NOMO-1 treated with dmso at 0.1 percent for 144 hours (cell line): Measurements from ENCODE around the gene CHCHD6.

Experiments
- DNase-seq: peaks from one replicate; lab custom pipeline; 2025; ENCODE audit not compliant: unreplicated experiment; lab: John Stamatoyannopoulos, UW

The CHCHD6 gene

DNA sequence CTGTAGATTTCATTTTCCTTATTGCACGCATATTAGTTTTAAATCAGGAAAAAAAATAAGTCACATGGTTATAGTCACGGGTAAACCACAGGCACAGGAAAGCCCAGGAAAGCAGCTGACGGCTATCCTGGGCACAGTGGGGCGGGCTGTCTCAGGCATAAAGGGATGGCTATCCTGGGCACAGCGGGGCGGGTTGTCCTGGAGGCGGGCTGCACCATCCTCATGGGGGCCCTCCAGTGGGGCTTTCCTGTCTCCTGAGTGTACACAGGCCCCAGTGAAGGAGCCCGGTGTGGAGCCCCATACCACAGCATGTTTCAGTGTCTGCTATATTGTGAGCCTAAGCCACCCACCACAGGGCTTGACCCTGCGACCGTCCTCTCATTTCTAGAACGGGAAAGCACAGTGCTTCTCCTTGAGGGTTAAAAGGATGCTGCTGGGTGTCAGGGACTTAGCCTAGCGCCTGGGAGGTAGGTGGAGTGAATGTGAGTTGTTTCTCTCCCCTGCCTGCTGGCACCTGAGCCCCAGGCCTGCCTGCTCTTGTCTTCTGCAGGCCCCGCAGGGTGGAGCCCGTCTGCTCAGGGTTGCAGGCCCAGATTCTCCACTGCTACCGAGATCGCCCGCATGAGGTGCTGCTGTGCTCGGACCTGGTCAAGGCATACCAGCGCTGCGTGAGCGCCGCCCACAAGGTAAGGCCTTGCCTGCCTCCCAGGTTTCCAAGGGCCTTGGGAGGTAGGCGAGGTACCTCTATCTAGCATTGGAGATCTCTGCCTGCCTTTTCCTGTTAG is 253.0 kb downstream of the CHCHD6 start:
- no peak for DNase-seq

DNA sequence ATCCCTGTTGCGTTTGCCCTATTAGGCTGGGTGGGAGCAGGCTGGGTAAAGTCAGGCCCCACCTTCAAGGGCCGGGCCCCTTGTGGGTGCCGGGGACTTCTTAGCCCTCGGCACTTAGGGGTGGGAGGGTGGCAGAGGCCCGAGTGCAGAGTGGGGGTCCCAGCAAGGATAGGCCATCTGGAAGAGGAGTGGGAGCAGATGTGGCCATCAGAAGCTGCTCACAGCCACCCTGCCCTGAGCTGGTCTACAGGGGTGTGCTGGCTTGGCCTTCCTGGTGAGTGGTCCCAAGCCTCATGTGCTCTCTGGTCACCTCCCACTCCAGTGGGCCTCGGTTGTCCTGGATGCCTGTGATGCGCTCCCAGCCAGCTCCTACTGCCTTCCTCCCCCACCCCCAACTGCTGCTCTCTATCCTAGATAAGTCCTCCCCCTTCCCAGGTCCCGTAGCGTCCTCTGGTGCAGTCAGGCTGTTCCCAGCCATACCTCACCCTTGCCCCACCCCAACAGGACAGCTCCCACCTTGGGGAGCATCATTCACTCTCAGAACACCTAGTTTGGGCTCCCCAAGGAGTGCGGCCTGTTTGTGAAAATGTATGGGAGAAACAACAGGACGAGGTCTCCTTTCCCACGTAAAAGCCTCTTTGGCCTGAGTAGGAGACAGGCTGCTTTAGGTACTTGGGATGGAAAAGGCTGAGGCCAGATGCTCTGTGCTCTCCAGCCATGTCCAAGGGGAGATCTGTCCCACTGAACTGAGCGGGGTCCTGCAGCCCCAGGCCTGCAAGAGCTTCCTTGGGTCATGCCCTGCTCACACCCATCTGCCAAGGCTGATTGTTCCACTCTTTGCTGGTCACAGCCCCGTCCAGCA is 254.0 kb downstream of the CHCHD6 start:
- DNase-seq: no peak

DNA sequence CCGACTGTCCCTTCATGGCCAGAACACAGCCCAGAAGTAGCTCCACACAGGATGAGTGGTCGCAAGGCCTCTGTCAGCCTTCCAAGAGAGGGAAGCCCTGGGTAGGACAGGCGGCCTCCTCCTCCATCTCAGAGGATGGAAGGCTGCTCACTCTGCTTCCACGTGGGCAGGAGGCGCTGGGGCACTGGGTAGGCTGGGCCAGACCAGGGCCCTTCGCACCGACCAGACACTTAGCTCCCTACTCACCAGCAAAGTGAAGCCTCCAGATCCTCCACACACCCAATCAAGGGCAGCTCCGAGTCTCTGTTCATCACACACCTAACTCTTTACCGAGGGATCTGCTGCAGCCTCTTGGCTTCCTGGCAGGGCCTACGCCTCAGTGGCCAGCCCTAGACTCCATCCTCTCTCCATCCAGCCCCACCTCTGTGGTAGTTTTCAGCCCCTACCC is 254.6 kb downstream of the CHCHD6 start:
- no peak for DNase-seq

DNA sequence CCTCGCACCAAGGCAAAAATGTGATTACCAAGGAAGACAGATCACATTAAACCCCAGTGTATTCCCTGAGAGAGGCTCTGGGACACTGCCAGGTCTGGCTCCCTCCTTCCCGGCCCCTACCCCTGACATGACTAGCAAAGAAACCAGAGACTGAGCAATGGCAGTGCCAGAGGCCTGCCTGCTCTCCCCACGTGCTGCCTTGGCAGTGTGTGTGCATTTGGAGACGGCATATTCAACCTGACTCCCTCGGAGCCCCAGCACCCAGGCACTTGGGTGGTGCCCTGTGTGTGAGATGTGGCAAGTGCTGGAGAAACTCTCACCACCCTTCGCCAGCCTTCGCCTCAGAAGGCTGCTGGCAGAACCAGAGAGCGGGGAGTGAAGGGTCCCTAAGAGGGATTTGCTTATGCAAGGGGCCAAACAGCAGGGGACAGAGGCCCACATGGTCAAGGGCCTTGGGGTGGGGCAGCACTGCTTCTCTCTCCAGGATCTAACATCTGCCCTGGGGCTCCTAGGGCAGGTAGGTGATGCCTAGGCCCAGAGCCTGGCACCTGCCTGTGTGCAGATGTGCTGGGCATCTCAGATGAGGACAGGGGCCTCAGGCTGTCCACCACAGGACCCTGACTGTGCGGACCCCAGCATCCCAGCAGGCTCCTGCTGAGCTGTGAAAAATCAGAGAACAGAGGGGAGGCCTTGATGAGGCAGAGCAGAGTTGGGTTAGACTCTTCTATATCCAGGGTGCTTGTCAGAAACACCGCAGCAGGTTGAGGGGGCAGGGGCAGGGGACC is 255.3 kb downstream of the CHCHD6 start:
- DNase-seq: no peak

DNA sequence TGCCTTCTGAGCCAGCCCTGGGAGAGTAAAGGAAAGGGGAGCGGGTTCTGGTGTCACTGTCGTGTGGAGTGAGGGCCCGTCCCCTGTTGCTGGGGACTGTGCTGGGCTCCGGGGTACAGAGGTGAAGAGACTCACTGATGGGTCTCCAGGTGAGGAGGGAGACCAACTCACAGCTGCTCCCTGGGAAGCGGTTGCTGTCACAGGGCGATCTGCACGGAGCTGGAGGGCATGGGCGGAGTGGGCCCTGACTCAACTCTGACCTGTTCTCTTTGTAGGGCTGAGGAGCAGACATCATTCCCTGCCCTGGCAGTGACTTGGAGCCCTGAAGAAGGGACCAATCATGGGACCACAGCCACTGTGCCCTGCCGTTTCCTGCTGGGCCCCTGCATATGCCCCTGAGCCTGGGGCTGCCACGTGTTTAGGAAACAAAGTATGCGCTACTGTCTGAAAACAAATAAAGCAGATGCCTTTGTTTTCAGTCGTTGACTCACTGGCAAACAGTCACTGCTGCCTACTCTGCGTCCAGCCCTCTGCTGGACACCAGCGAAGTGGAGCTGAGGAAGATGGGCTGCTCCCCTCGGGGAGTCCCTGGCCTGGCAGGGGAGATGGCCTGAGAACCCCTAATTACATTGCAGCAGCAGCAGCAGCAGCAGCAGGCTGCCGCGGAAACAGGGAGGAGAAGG is 256.0 kb downstream of the CHCHD6 start:
- DNase-seq: no peak

DNA sequence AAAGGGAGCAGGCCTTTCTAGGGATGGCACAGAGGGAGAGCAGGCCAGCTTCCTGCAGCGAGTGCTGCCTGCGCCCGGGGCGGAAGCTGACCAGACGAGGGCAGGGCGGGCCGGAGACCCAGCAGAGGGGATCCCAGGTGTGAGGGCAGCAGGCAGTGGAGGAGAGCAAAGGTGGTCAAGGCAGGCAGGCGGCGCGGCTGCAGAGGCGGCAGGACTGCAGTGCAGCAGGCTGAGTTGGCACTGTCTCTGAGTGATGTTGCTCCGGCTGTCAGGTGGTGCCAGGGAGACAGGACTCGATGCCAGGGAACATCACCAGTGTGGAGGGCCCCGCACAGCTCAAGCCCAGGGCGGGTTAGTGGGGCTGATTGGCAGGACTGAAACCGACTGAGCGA is 256.6 kb downstream of the CHCHD6 start:
- DNase-seq: no peak

DNA sequence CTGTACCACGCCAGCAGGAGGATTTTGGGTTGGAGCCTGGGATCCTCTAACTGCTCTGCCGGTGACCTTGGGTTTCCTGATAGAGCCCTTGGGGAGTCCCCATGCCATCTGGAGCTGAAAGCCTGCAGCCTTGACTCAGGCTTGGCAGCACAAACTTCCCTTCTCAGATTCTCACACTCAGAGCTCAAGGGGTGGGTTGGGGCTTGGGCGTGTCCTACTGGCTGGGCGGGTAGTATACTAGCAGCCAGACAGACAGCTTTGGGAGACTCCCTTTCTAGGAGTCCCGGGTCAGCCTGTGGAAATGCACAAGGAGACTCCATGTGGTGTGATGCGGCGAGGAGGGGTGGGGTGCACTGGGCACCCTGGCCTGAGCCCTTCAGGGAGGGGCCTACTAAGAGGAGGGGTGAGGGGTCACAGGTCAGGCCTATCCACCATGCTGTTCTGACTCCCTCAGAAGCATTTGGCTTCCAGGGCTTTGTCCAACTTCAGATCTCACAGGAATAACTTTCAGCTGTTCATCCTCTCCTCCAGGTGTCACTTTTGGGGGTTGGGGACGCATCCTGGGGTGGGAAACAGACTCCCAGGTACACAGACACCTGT is 257.3 kb downstream of the CHCHD6 start:
- DNase-seq: no peak

DNA sequence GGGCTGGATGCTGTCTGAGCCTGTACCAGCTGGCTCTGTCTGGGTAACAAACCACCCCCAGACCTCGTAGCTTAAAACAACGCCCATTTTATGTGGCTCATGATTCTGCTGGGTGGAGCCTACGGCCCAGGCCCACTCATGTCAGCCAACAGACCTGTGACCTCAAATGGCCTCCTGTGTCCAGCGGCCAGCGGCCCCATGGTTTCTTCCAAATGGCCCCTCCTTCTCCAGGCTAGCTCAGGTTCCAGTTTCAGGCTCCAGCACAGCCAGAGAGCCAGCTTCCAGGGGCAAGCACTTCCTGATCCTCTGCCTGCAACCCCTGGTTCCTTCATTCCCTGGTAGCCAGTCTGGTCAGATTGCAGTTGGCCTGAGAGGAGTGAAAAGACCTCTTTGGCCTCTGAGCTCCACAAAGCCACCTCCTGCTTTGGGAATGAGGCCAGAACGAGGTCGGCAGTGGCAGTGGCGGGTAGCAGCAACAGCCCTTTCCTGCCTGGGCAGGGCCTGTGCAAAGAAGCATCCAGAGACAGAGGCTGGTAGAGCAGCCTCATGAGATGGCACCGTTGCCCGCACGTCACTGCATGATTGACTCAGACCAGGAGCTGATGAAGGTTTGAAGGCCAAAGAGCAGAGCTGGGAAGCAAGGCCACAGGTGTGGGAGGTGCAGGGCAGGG is 257.9 kb downstream of the CHCHD6 start:
- no peak for DNase-seq

DNA sequence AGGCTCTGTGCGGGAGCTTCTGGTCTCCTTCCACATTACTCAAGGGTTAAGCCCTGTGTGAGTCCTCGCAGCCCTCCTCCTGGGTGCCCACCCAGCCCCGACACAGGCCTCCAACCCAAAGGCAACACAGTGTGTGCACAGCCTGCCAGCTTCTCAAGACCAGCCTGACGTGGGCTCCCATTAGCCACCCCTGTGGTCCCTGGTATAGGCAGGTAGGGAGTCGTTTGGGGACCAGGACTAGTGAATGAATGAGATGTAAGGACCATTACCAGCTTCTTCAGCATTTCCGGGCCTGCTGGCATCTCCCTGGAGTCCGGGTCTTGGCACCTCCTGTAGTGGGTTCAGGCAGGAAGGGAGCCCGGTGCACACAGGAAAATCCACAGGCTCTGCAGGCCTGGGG is 258.7 kb downstream of the CHCHD6 start:
- no peak for DNase-seq

DNA sequence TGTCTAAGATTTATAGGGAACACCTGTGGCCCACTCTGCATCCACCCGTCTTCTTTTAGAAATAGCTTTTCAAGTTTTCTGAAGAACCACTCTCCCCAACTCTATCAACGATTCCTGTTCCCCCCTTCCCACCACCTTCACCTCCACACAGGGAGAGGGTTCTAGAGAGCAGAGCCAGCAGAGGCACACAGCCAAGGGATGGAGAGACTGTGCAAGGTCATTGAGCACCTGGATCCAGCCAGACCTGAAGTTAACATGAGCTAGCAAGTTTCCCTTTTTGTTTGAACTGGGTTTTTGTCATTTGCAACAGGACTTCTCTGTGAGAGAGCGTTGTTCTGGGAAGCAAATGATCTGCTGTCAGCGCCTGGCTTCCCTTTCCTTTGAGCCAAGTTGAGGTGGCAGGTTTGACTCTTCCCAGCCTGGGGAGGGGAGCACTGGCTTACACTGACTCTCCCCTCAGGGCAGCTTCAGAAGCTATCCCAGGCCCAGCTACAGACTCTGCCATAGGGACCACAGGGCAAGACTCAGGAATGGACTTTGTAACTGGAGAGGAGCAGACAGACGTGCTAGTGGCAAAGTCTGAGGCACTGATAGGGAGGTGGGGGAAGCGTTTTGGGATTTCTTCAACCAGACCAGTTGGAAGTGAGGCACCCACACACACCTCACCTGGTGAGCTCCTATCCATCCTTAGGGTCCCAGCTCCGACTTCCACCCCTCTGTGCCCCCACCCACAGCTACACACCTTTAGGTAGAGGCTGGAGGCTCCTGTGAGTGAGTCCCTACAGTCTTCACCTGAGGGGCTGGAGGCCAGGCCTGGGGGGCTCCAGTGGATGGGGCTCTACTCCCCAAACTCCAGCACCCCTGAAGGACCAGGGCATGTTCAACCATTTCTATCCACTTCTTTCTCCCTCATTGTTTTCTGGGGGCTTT is 259.5 kb downstream of the CHCHD6 start:
- DNase-seq: no peak

DNA sequence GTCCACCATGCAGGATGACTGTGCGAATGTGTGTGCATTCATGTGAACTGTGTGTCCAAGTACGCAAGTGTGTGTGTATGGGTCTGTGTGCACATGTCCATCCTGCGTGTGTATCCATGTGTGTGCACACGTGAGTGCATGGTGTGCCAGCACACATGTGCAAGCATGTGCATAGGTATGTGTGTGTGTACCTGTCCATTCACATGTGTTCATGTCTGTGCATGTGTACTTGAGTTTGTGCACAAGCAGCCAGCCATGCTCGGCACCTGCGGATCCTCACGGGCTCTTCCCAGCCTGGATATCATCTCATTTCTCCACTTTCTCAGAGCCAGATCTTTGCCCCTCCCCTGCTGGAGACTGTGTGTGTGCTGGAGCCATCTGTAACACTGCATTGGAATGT is 260.2 kb downstream of the CHCHD6 start:
- no peak for DNase-seq

DNA sequence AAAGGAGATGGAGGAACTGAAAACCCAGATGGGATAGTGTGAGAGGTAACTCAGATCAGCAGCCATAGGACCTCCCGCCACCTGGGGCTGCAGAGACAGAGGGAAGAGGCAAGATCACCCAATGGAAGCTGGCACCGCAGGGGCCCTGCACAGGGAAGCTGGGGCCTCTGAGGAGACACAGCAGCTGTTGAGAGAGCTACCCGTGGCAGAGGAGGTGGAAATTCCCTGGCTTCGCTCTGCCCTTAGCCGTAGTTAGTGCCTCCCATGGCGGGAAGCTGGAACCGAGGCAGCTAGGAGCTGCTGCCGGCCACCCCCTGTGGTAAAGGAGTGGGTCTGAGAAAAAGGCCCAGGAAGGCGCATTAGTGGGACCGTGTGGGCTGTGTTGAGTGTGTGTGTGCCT is 260.9 kb downstream of the CHCHD6 start:
- no peak for DNase-seq

DNA sequence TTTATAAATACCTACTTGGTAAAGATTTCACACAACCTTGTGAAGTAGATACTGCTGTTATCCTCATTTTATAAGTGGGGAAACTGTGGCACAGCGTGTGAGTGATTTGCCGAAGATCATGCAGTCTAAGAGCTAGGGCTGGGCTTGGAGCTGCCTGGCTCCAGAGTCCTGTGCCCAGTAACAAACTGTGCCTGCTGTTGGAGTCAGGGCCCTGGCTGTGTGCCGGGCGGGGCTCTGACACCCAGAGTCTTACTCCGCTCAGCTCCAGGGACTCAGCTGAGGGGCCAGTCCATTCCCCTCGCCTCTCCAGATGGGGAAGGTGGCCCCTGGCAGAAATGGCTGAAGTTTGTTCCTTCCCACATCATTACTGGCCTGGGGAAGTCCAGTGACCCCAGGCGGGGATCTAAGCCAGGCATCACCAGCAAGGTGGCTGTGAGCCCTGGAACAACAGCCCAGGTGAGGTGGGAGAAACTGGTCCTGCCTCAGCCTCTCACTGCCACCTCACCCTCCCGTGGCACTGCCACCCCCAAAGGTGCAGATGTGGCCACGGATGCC is 261.6 kb downstream of the CHCHD6 start:
- no peak for DNase-seq

DNA sequence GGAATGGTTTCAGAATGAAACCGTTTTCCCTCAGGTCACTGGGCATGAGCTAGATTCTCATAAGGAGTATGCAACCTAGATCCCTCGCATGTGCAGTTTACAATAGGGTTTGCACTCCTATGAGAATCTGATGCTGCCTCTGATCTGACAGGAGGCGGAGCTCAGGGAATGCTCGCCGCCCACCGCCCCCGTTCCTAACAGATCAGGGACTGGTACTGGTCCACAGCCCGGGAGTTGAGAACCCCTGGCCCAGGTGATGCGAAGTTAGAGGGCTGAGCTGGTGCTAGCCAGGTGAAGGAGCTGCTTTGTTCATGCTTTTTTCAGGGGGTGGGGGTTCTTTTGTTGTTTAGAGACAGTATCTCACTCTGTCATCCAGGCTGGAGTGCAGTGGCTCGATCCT is 263.3 kb downstream of the CHCHD6 start:
- DNase-seq: no peak

DNA sequence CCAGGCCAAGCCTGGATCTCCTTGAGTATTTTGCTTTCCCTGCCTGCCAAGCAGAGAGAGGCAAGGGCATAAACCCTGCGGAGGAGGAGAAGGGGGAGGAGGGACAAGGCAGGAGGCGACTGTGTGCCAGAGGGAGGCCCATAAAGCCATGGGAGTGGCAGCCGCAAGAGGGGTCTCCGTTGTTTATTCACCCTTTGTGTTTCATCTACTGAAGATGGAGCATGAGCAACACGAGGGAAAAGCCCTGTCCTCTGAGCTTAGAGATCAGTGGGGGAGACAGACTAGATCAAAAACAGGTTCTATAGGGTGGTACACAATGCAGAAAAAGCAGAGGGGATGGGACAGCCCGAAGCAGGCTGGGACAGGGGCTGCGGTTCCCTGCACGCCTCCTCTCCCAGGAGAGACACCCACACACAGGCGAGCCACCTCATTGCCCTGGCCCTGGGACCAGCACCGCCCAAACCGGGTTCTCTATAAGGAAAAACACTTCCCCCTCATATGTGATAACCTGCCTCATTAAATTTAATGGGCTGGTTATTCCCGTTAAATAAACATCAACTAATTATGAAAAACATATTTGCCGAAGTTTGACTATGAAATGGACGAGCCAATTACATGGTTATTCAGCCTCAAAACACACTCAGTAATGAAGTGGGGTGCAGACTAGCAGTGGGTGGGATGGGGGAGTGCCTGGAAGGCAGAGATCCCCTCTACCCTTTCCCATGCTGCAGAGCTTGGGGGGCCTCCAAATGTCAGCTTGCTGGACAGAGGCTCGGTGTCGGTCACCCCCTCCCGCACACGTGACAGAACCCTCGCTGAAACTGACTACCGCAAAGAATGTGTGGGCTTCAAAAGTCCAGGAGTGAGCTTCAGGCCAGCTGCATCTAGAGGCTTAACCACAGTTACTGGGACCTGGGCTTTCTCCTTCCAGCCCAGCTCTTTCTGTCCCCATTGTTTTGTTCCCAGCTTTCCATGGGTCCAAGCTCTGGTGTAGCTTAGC is 264.7 kb downstream of the CHCHD6 start:
- DNase-seq: no peak

DNA sequence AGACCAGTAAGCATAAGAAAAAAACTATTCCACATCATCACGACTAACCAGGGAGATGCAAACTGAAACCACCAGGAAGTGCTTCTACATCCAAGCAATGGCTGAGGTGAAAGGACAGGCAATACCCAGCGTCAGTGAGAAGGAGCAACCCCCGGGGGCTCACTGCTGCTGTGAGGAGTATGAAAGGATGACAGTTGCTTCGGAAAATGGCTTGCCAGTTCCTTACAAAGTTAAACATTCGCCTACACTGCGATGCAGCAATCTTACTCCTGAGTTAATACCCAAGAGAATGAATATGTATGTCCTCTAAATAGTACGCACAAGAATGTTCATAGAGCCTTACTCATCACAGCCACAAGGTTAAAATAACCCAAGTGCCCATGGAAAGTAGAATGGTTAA is 265.5 kb downstream of the CHCHD6 start:
- DNase-seq: no peak

DNA sequence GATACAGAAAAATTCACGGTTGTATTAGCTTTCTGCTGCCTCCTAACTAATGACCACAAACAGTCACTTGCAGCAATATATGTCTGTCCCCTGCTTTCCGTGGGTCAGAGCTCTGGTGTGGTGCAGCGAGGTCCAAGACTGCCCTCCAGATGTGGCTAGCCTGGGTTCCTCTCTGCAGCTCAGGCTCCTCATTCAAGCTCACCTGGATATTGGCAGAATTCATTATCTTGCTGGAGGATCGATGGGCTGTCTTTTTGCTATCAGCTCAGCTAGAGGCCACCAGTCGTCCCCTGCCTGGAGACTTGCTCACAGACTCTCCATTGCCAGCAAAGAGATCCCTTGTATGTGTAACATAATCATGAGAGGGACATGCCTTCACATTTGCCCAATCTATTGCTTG is 266.1 kb downstream of the CHCHD6 start:
- DNase-seq: no peak
